HG03520 (cell line): ENCODE data around the gene TECTA.

Experiments
- ATAC-seq: cut with Tn5 transposase; IDR thresholded peaks from one replicate; pipeline ENCODE4 v1.9.1; 2021; ENCODE audit warnings: mild to moderate bottlenecking, moderate library complexity; ENCODE audit not compliant: unreplicated experiment

TECTA gene

GRCh38 chr11:121100943-121101342 lies at the start of gene TECTA:
Gene TECTA (plus strand): TSS chr11:121101243. CDS start chr11:121102666, 1,423 bp downstream.
- ATAC-seq, result no peak

DNA sequence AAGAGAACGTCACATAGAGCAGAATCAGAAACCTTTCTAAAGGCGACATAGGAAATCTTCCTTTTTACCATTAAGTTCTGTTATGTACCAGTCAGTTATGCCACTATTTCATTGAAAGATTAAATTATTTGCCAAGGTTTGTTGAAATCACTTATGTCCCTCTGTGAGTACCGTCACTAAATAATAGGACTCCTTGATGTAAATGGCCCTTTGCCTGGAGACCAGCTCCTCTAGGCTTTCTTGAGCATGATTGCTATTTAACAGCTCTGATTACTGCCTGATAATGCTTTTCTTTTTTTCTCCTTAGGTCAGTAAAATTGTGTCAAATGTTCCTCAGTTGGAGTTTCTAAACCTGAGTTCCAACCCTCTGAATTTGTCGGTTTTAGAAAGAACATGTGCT lies 47.8 kb upstream of the TECTA start:
- ATAC-seq, result no peak

GRCh38 chr11:121054266-121054665 lies 46.8 kb upstream of the TECTA start:
- no peak for ATAC-seq

GRCh38 chr11:121055076-121055475 lies 46.0 kb upstream of the TECTA start:
- no peak for ATAC-seq

DNA sequence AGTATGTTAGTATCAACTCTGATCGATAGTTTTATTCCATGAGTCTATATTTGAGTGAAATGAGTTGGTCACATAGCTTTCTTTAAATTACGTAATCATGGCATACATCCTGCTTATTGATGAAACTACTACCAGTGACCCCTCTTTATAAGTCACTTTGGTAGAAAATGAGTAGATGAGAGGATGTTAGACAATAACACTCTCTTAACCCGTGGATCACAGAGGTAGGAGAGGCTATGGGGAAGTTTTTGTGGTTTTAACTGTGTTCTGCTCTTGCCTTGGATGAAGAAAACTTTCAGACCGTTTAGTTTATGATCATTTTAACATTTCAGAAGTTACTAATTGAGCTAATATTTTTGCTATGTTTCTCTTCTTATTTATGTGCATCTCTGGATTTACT lies 43.1 kb upstream of the TECTA start:
- ATAC-seq, result no peak

DNA sequence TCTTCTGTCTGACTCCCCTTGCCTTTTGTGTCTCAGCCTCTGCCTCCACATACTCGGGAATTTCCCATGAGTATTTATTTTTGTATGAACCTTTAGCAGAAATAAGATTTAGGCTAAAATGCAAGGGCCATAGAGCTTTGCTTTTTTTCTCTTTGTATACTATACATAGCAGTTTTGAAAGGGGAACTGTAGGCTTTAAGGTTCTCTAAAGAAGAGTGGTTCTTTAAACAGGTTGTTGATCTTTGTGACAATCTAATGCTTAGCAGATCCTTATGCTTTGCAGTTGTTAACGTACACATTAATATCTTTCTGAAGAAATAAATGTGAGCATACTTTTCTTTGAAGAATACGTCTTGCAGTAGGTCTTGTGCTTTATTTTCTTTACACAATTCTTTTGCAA lies 42.1 kb upstream of the TECTA start:
- ATAC-seq, result no peak

- peak; percentile 98 for ATAC-seq
Observed at GRCh38 chr11:121059605-121060004, 41.4 kb upstream of the TECTA start.

- no peak for ATAC-seq
Observed at GRCh38 chr11:121063728-121064127, 37.3 kb upstream of the TECTA start.

DNA sequence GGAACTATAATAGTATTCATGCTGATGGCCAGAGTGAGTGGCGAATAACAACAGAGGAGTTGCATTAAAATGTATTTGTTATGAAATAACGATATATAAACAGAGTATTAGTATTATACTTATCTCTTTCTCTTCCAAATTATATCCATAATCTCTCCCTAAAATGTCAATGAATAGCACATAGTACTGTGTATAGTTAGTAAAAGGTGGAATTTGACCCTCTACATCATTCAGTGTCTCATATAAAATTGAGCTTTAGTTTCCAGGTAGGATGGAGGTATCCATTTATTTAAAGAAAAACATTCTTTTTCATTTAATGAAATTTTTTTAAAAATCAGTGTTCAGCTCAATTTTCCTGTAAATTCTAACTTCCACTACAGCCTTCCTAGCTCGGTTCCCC lies 34.4 kb upstream of the TECTA start:
- ATAC-seq, result no peak

DNA sequence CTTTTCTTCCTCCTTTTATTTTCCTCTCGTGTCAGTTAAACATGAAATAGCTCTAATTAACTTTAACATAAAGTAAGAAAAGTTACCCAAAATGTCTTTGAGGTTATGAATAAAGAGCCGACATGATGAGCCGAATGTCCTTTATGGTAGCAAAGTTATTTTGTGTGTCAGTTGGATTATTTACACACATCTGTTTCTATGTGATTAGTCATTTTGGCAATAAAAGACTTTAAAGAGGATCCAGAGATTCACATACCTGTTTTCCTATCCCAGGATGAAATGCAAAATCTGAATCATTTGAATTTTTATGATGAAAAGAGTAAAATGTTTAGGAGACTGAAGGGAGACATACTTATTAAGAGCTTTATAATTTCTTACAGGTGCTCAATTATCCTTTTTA lies 34.0 kb upstream of the TECTA start:
- no peak for ATAC-seq

DNA sequence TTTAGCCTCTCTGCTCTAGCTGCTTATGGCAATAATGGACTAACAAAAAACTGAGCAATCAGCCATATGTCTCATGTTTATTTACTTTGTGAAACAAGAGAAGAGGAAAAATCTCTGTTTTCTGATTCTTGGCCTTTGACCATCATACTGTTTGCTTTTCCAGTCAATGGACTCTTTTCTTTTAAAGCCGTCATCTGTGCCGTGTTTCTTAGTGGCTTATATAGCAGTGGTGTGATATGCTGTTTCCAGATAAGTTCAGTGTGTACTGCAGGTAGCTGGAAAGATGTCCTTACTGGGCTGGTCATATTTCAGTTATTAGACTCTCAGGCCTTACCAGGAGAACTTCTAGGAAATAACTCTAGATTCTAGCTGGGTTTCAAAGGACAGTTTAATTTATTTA lies 33.6 kb upstream of the TECTA start:
- no peak for ATAC-seq

DNA sequence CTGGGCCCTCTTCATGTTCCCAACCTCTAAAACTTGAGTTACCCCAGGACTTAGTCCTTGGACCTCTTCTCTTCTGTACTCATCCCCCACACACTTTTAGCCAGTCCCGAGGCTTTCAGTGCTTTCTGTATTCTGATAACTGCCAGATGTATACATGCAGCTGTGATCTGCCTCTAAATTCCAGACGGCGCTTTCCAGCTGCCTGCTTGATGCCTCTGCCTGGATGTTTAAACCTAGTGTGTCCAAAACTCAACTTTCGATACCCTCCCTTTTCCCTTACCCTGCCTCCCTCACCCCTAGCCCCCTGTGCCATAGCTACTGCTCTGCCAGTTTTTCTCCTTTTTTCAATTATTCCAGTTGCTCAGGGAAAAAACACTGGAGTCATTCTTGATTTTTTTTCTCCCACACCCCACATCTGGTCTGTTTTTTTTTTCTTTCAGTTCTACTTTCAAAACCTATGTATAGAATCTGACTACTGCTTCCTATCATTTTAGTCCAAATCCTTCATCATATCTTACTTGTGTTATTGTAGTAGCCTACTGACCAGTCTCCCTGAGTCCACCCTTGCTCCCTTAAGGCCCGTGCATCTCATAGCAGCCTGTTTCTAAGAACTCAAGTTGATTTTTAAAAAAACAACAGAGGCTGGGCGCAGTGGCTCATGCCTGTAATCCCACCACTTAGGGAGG lies 32.9 kb upstream of the TECTA start:
- no peak for ATAC-seq

DNA sequence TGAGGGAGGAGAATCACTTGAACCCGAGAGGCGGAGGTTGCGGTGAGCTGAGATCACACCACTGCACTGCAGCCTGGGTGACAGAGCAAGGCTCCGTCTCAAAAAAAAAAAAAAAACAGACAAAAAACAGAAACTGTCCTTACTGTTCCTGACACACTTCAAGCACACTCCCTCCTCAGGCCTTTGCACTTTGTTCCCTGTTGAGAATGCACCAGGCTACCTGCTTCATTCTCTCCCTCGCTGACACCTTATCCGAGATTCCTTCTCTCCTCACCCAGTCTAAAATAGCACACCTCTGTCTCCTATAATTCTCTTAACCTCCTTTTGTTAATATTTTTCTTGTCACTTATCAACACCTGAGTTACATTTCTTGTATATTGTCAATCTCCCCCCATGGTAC lies 32.3 kb upstream of the TECTA start:
- no peak for ATAC-seq

DNA sequence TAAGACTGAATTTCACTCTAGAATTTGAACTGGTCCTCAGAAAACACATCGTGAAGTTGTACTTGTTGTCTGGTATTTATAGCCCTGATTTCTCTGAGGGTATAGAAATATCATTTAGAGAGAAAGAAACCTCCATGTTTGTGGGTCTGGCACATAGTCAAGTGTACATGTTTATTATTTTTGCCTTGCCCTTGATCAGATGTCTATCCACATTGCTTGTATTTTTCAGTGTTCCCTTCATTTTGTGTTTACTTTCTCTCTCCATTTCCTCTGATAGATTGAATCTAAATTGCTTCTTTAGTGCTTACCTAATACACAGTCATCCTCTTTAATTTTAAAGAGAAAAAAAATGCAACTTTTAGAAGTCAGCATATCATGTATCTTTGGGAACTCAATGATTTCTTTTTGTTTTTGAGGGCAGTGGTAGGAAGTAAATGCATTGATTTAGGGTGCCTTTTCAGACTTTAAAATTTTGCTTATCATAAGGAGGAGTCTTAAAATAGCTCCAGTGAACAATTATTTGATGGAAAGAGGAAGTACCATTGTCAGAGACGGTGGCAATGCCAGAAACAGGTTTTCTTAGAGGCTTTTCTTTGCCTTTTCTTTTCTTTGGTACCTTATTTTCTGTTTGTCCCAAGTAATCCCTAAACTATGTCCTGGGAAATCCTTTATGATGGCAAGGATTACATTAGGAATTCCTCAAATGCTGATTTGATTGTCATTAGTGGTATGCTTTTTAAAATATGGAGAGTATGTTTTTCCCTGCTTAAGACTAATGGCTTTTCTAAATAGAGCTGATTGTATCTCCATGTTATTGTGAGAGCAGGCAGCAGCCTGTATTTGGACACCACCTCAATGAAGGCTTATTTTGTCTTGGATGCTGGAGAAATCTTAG lies 29.8 kb upstream of the TECTA start:
- ATAC-seq, result no peak

DNA sequence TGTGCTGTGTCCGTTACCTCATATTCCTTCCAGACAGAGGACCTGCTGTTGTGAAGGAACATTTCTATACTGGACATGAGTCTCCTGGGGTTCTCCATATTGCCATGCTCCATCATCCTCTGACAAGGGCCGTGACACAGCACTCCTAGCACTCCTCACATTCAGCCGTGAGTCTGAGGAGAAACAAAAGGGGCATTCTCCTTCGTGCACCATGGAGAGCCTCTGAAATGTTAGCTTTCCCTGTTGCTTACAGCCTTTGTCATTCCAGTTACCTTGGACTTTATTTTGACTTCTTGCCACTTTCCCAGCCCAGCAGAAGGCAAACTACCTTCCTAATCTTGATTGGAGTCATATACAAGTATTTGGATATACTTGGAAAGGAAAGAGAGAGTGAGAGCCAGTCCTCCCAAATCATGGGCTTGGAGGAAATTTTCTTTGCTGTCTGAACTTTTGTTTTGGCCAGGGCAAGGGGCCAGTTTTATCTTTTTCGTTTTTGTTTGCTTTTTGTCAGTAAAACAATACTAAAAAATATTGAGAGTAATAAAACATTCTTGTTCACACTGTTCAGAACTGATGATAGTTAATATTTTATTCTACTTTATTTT lies 29.1 kb upstream of the TECTA start:
- ATAC-seq, result no peak

DNA sequence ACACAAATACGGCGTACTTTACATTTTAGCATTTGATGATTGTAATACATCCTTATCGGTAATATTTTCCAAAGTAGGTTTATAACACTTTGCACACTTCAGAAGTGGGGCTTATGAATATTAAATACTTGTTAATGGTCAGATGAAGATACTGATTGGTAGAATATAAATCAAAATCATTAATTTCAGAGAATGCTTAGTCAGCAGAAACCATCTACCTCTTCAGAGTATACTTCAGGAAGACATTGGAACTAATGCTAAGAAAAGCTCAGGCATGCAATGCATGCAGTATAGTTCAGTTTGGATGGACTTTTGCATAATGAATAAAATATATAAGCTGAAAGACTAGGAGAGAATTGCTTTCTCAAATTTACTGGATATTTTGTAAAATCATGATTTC lies 19.7 kb upstream of the TECTA start:
- no peak for ATAC-seq

DNA sequence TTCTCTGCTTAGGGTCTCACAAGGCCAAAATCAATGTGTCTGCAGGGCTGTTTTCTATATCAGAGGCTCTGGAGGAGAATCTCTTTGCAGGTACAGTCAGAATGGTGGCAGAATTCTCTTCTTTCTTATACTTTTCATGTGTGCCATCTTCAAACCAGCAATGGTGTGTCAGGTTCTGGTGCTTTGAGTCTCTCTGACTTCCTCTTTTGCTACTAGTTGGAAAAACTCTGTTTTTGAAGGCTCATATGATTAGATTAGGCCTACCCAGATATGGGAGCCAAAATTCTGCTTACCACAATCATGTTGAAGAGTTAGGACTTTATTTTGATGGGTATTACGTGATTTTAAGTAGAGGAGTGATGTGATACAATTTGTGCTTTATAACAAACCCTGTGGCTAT lies 18.8 kb upstream of the TECTA start:
- ATAC-seq, result no peak

GRCh38 chr11:121082670-121083069 lies 18.4 kb upstream of the TECTA start:
- no peak for ATAC-seq

DNA sequence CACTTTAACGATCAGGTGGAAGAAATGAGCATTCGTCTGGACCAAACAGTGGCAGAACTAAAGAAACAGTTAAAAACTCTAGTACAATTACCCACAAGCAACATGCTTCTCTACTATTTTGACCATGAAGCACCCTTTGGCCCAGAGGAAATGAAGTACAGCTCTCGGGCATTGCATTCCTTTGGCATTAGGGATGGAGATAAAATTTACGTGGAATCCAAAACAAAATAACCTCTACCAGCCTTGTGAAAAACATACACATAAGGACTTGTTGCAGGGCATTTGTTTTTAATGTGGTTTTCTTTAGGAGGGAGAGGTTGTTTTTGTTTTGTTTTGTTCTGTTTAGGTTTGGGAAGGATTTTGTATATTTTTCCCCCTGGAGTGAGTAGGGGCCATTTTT lies 14.2 kb upstream of the TECTA start:
- no peak for ATAC-seq

DNA sequence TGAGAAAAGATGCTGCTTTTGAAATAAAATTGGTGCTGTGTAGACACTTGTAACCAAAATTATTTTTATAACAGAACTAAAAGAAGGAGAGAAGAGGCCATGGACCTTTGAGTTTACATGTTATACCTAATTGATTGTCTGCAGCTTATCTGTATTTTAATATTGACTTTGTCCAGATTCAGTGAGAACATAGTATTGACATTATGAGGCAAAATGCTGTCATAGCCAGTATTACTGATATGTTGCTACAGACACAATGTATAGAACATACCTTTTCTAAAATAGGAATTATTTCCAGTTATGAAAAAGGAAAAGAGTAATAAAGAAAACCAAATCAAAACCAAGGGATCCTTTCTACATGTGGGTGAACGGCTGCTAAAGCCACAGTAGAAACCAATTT lies 11.5 kb upstream of the TECTA start:
- no peak for ATAC-seq

GRCh38 chr11:121090145-121090721 lies 10.8 kb upstream of the TECTA start:
- no peak for ATAC-seq
